IPS-NIHi11 (cell line): ENCODE data around the gene ACOT6.
A peak's percentile ranks its signal among the peaks of the same experiment; 100 is the strongest.
"Not testable (repeated sequence)": the region's sequence is repeated elsewhere in the genome, so short reads cannot be mapped to it uniquely, and the experiment has no call there.

Experiments
- DNase-seq: peaks from one replicate; pipeline ENCODE4 v3.0.0; 2012; ENCODE audit warnings: mixed read lengths, low spot score

The ACOT6 gene

DNA sequence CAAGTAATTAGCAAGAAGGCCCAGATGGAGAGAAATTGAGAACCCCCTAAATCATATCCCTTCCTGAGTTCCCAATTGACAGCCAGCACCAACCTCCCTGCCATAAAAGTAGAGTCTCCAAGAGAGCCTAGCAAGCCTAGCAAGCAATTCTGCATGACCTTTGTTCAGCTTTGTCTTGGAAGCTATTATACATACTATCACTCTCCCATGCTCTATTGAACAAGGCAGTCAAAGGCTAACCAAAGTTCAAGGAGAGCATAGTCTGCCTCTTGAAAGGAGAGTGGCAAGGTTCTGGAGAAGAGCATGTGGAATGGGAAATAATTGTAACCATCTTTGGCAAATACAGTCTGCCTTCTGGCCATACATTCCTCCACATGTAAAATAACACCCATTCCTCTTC, 12.8 kb upstream of the ACOT6 start:
- no peak for DNase-seq

- no peak for DNase-seq
Measured at GRCh38 chr14:73602994-73603393, 9.3 kb upstream of the ACOT6 start.

- DNase-seq, result no peak
Measured at GRCh38 chr14:73606271-73606670, 6.0 kb upstream of the ACOT6 start.

GRCh38 chr14:73607241-73607640, 5.1 kb upstream of the ACOT6 start:
- no peak for DNase-seq

- DNase-seq, result peak; percentile 20
Measured at GRCh38 chr14:73610687-73611086, 1.6 kb upstream of the ACOT6 start.

DNA sequence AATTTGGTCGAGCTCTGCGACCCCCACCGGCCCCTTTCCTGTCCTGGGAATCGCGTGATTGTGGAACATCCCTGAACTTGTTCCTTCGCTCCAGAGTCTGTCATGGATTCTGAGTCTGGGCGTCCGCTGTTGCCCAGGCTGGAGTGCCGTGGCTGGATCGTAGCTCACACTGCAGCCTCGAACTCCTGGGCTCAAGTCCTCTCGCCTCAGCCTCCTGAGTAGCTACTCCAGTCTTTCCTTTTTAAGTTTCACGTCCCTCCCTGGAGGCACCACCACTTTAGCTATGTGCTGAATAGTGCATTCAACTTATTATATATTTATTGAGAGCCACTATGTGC, 698 bp downstream of the ACOT6 start:
- DNase-seq, result no peak

DNA sequence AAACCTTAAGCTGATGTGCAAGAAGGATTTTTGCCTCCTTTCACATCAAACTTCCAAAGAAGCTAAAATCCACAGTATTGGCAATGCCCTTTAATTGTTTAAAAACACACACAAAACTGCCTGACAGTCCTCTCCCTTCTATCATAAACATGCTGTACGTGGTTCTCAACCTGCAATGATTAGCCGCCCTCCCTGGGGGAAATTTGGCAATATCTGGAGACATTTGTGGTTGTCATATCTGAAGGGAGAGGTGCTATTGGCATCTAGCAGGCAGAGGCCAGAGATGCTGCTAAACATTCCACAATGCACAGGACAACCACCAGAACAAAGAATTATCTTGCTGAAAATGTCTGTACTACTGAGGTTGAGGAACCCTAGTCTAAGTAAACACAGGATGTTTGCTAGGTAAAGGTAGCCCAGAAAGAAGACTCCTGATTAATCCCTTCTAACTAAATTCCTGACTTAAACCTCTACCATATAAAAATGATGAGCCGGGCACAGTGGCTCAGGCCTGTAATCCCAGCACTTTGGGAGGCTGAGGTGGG, 1.2 kb downstream of the ACOT6 start:
- no peak for DNase-seq

DNA sequence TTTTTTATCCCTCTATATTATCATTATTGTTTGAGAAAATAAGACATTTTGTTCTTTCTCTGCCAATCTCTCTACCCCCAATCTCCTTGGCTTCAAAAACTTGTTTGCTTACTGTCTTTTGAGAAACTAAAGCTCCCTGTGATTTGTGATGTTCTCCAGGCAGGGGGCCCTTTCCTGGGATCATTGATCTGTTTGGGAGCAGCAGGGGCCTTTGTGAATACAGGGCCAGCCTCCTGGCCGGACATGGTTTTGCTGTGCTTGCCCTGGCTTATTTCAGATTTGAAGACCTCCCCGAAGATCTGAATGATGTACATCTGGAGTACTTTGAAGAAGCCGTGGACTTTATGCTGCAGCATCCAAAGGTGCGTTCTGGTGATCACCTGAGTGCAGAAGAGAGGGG, 4.5 kb downstream of the ACOT6 start:
- DNase-seq, result no peak

DNA sequence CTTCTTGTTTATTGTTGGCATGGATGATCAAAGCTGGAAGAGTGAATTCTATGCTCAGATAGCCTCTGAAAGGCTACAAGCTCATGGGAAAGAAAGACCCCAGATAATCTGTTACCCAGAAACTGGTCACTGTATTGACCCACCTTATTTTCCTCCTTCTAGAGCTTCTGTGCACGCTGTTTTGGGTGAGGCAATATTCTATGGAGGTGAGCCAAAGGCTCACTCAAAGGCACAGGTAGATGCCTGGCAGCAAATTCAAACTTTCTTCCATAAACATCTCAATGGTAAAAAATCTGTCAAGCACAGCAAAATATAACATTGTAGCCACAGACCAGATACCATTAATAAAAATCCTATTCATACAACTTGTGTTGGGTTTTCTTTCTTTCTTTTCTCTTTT, 7.2 kb downstream of the ACOT6 start:
- DNase-seq, result no peak

DNA sequence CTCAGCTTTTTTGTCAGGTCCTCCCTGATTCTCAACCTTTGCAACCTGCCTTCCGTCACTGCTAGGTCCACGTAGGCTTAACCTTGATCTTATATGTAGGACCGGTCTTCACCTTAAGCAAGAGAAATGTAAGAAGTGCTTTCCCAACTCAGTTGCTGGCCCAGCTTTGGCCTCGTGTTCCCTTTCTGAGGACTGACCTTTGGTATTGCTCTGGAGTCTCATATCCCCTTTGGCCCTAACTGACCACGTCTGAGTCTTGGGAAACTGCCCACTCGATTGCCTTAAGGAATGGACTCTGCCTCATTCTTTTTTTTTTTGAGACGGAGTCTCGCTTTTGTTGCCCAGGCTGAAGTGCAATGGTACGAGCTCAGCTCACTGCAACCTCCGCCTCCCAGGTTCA, 8.0 kb downstream of the ACOT6 start:
- DNase-seq, result no peak

- DNase-seq, result no peak
Measured at GRCh38 chr14:73623504-73624054, 11.3 kb downstream of the ACOT6 start.

DNA sequence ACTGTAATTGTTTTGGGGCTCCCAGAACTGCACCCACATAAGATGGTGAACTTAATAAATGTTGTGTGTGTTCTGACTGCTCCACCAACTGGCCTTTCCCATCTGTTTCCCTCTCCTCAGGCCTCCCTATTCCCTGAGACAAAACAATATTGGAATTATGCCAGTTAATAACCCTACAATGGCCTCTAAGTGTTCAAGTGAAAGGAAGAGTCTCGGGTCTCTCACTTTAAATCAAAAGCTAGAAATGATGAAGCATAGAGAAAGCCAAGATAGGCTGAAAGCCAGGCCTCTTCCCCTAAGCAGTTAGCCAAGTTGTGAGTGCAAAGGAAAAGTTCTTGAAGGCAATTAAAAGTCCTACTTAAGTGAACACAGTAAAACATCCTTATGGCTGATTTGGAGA, 13.4 kb downstream of the ACOT6 start:
- no peak for DNase-seq

GRCh38 chr14:73627151-73627558, 14.8 kb downstream of the ACOT6 start:
- no peak for DNase-seq

DNA sequence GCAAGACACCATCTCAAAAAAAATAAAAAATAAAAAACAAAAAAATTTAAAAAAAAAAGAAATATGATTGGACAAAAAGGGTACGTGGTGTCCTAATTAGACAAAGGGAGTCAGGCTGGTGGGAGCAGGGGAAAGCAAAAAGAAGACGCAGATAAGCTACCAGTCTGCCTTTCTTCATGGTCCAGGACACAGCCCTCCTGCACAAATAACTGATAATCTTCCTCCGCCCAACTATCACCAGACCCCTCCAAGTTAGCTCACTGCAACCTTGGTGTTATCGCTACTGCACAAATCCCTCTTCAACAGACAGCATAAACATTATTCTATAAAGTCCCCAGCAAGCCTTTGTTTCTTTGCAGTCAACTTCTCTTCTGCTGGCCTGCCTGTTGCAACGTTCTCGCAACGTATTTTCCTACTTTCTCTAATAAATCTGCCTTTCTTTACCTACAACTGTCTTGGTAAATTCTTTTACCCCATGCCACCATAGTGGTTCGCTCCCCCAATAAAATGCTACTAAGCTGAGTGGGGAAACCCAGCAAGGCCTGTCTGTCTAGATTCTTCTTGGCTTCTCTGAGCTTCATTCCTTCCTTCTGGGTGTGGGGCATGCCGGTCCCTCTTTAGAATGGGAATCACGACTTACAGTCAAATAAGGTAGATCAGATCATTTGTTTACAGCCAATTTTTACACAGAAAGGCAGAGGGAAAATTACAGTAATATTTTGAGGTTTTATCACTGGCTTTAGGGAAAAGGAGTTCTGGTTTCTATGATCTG, 17.9 kb downstream of the ACOT6 start:
- DNase-seq, result no peak

- DNase-seq, result peak; percentile 74
Measured at GRCh38 chr14:73633116-73634010, 21.0 kb downstream of the ACOT6 start.

GRCh38 chr14:73634011-73634833, 21.9 kb downstream of the ACOT6 start:
- peak; percentile 86 for DNase-seq

GRCh38 chr14:73636355-73636754, 24.0 kb downstream of the ACOT6 start:
- not testable (repeated sequence) for DNase-seq

GRCh38 chr14:73637830-73638229, 25.5 kb downstream of the ACOT6 start:
- DNase-seq, result no peak

DNA sequence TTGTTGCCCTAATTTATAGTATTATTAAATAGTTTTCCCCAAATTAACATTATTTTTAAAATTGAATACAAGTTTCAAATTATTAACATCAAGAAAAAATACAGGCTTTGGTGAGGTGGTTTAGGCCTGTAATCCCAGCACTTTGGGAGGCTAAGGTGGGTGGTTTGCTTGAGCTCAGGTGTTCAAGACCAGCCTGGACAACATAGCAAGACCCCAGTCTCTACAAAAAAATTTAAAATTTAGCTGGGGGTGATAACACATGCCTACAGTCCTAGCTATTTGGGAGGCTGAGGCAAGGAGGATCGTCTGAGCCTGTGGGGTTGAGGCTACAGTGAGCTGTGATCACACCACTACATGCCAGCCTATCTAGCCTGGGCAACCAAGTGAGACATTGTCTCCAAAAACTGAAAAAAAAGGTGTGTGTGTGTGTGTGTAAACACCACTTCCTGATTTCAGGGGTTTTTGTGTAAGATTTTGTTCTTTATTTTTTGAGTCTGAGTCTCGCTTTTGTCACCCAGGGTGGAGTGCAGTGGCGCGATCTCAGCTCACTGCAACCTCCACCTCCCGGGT, 28.6 kb downstream of the ACOT6 start:
- DNase-seq, result no peak

- DNase-seq, result peak; percentile 98
Measured at GRCh38 chr14:73644531-73645247, 32.4 kb downstream of the ACOT6 start, which contains the start of gene DNAL1. DNAL1 (plus strand) TSS chr14:73644986; CDS start chr14:73645040, 54 bp downstream.

DNA sequence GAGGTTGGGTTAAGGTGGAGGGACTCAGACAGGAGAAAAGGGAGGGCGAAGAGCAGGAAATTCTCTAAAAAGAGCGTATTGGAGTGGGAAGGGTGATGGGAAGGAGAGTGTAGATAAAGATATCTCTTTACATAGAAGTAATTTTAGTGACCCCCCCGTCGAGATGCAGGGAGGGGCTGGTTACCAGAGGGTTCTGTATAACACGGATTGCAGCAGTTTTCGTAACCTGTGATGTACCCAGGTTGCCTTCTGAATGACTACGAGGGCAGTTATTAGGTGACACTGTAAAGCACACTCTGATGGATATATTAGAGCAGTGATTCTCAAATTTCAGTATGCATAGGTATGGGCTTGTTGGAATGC, 32.9 kb downstream of the ACOT6 start:
- DNase-seq, result no peak
